GM10266 (cell line): ENCODE measurements around the gene RFX8.

Experiments
- DNase-seq: peaks from one replicate; pipeline ENCODE4 v3.0.0; 2012; ENCODE audit errors: extremely low spot score
- CTCF ChIP-seq: IDR thresholded peaks from 2 replicates; pipeline ENCODE4 v1.5.1; 2012; ENCODE audit warnings: mild to moderate bottlenecking, low read depth; ENCODE audit not compliant: control insufficient read depth, insufficient read depth; ENCODE audit errors: missing control alignments

Gene RFX8

GRCh38 chr2:101486258-101486701 is 11.4 kb upstream of the RFX8 start:
- TF ChIP-seq CTCF: no peak
- no peak for DNase-seq

GRCh38 chr2:101485856-101486255 is 10.9 kb upstream of the RFX8 start:
- no peak for DNase-seq
- TF ChIP-seq CTCF: no peak

GRCh38 chr2:101480764-101481163 is 5.9 kb upstream of the RFX8 start:
- no peak for TF ChIP-seq CTCF
- no peak for DNase-seq

- no peak for TF ChIP-seq CTCF
- DNase-seq: no peak
Measured at GRCh38 chr2:101479810-101480209, 4.9 kb upstream of the RFX8 start.

- DNase-seq: no peak
- no peak for TF ChIP-seq CTCF
Measured at GRCh38 chr2:101479328-101479727, 4.4 kb upstream of the RFX8 start.

GRCh38 chr2:101478181-101479001 is 3.5 kb upstream of the RFX8 start:
- no peak for TF ChIP-seq CTCF
- no peak for DNase-seq

- no peak for DNase-seq
- no peak for TF ChIP-seq CTCF
Measured at GRCh38 chr2:101477556-101477955, 2.6 kb upstream of the RFX8 start.
